RWPE2 (cell line): Measurements from ENCODE around the gene HIF1AN.
A peak's percentile ranks its signal among the peaks of the same experiment; 100 is the strongest.

Experiments
- ATAC-seq: fragments of 200-7000 bp; cut with Tn5 transposase; 3 replicates; pipeline ENCODE4 v1.9.1; 2021; ENCODE audit warnings: low read depth
- DNase-seq: peaks from one replicate; pipeline ENCODE4 v3.0.0-alpha.2; 2020; ENCODE audit warnings: low spot score
- H3K27ac ChIP-seq: fragments of 450-650 bp; 2 replicates; pipeline ENCODE4 v1.5.1; 2017; ENCODE audit warnings: mild to moderate bottlenecking; ENCODE audit not compliant: poor library complexity, severe bottlenecking
- H3K27me3 ChIP-seq: fragments of 250-450 bp; sonication (Bioruptor Pico); 2 replicates; pipeline ENCODE4 v1.5.1; 2021; ENCODE audit warnings: mild to moderate bottlenecking, moderate library complexity; ENCODE audit not compliant: insufficient read depth, poor library complexity, severe bottlenecking
- H3K36me3 ChIP-seq: fragments of 250-450 bp; sonication (Bioruptor Pico); 2 replicates; pipeline ENCODE4 v1.5.1; 2020; ENCODE audit warnings: low read depth, mild to moderate bottlenecking, moderate library complexity
- H3K4me1 ChIP-seq: fragments of 250-450 bp; sonication (Bioruptor Pico); 2 replicates; pipeline ENCODE4 v1.5.1; 2021; ENCODE audit warnings: mild to moderate bottlenecking, moderate library complexity; ENCODE audit not compliant: insufficient read depth, poor library complexity, severe bottlenecking
- H3K4me3 ChIP-seq: fragments of 250-450 bp; sonication (Bioruptor Pico); 2 replicates; pipeline ENCODE4 v1.5.1; 2021; ENCODE audit warnings: mild to moderate bottlenecking, moderate library complexity; ENCODE audit not compliant: severe bottlenecking
- H3K9me3 ChIP-seq: fragments of 250-450 bp; sonication (Bioruptor Pico); 2 replicates; pipeline ENCODE4 v1.5.1; 2021; ENCODE audit warnings: mild to moderate bottlenecking, moderate library complexity; ENCODE audit not compliant: severe bottlenecking
- CTCF ChIP-seq: fragments of 450-650 bp; IDR thresholded peaks from one replicate; pipeline ENCODE4 v1.5.1; 2017; ENCODE audit warnings: mild to moderate bottlenecking, moderate library complexity; ENCODE audit not compliant: poor library complexity, severe bottlenecking

Gene HIF1AN

DNA sequence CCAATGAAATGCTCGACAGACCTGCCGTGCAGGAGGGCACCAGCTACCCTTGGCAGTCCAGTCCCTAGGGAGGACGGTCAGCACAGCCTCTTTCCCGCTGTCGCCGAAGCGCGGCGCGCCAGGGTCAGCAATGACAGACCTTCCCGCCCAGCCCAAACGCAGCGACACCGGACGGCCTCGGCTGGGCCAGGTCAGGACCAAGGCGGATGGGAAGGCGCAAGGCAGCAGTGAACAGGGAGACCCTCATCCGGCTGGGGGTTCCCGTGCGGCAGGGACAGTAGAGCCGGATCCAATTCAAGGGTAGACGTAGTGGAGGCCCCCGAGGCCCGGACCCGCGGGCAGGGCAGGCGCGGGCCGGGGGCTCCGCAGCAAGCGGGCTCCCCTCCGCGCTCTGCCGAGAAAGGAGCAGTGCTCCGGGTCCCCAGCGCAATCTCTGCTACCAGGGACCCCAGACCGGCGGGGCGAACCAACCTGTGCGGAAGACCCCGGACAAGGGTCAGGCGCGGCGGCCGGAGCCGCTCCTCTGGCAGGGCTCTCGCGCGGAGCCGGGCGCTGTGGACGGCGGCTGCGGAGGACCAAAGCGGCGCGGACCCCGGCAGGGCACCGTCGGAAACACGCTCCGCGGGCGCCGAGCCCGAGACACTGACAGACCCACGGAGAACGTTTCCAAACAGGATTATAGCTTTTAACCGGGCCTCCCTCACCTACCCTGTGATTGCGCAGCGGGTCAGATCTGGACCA, 16.3 kb upstream of the HIF1AN start, which contains the start of gene SEC31B:
SEC31B (minus strand) TSS at position 551 of the 741 bp plus-strand sequence. CDS start 2,909 bp downstream, outside the sequence.
- peaks cover 5% of the 10 kb centered on the region for H3K36me3 ChIP-seq
- no peak for TF ChIP-seq CTCF
- ATAC-seq (no peak), DNase-seq (no peak)
- H3K27ac ChIP-seq: peak within 1 kb of the TSS; percentile 41
- no peaks in the 10 kb centered on the region for H3K9me3 ChIP-seq
- H3K4me3 ChIP-seq: no peak within 1 kb of the TSS
- H3K4me1 ChIP-seq: peaks cover 9% of the 10 kb centered on the region
- H3K27me3 ChIP-seq: no peaks in the 10 kb centered on the region

DNA sequence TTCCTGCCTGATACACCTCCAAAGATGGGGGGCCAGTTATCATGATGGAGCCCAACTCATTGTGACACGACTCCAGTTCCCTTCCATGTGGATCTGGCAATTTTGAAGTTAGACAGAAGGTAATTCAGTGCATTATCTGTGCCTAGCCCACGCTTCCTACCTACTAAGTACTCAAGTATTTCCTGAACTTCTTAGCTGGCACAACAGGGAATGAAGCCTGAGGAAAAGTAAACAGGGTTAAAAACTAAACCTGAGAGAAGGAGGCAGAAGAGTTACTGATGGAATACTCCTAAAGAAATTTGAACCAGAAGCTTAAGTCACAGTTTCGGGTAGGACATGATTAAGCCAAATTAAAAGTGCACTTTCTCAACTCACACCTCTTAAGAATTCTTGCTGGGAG, 14.9 kb upstream of the HIF1AN start:
- peaks cover 11% of the 10 kb centered on the region for H3K36me3 ChIP-seq
- no peak for TF ChIP-seq CTCF
- DNase-seq: no peak
- ATAC-seq: peak; percentile 77
- H3K4me1 ChIP-seq: peaks cover 9% of the 10 kb centered on the region
- no peak overlapping the region for H3K4me3 ChIP-seq
- peak overlapping the region; percentile 41 for H3K27ac ChIP-seq
- no peaks in the 10 kb centered on the region for H3K9me3 ChIP-seq
- H3K27me3 ChIP-seq: no peaks in the 10 kb centered on the region

GRCh38 chr10:100522107-100522801, 13.5 kb upstream of the HIF1AN start:
- ATAC-seq (peak; percentile 50), DNase-seq (no peak)
- Histone ChIP-seq H3K4me3 (no peak overlapping the region), H3K4me1 (peaks cover 9% of the 10 kb centered on the region), H3K27ac (peak overlapping the region; percentile 6), H3K36me3 (peaks cover 25% of the 10 kb centered on the region), H3K27me3 (no peaks in the 10 kb centered on the region), H3K9me3 (no peaks in the 10 kb centered on the region)
- no peak for TF ChIP-seq CTCF

- H3K27ac ChIP-seq: peak overlapping the region; percentile 6
- no peak overlapping the region for H3K4me3 ChIP-seq
- no peak for DNase-seq
- TF ChIP-seq CTCF: no peak
- H3K36me3 ChIP-seq: peaks cover 32% of the 10 kb centered on the region
- no peaks in the 10 kb centered on the region for H3K27me3 ChIP-seq
- no peaks in the 10 kb centered on the region for H3K9me3 ChIP-seq
- ATAC-seq: no peak
- peaks cover 9% of the 10 kb centered on the region for H3K4me1 ChIP-seq
Measured at GRCh38 chr10:100522945-100523344, 12.8 kb upstream of the HIF1AN start.
